GM12891 (cell line): ENCODE measurements around the gene CTXND1.

ENCODE experiments used
- PAX5 ChIP-seq: IDR thresholded peaks from 2 replicates; pipeline ENCODE4 v1.6.1; 2011; ENCODE audit warnings: low read length, moderate library complexity, mild to moderate bottlenecking; ENCODE audit not compliant: insufficient read depth, severe bottlenecking
- POLR2A ChIP-seq: IDR thresholded peaks from 2 replicates; pipeline ENCODE4 v1.6.1; 2011; ENCODE audit warnings: low read depth, low read length, control low read depth
- POLR2AphosphoS5 ChIP-seq: IDR thresholded peaks from 2 replicates; pipeline ENCODE4 v1.6.1; 2011; ENCODE audit warnings: low read depth, low read length, control low read depth
- POU2F2 ChIP-seq: IDR thresholded peaks from 2 replicates; pipeline ENCODE4 v1.6.1; 2011; ENCODE audit warnings: low read depth, mild to moderate bottlenecking, control low read depth, low read length, moderate library complexity
- SPI1 ChIP-seq: IDR thresholded peaks from 2 replicates; pipeline ENCODE4 v1.6.1; 2011; ENCODE audit warnings: low read depth, low read length, control low read depth
- TAF1 ChIP-seq: IDR thresholded peaks from 2 replicates; pipeline ENCODE4 v1.6.1; 2011; ENCODE audit warnings: low read depth, low read length, control low read depth

DNA sequence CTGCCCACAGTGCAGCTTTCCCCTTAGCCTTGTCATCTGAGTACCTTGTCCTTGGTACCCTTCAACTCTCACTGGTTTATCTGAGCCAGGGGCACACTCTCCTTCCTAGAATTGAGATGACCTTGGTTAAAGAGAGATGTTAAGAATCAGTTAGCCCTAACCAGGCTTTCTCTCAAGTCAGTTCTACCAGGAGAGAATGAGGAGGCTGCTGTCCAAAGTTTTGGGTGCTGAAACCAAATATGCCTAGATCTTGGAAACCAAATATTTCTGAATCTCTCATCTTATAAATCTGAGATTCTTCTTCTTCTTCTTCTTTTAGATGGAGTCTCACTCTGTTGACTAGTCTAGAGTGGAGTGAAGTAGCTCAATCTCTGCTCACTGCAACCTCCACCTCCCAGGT, 12.0 kb upstream of the CTXND1 start:
- no peak for TF ChIP-seq POLR2AphosphoS5
- TF ChIP-seq POLR2A: no peak
- TF ChIP-seq SPI1: no peak
- TF ChIP-seq TAF1: no peak
- TF ChIP-seq POU2F2: no peak
- TF ChIP-seq PAX5: no peak
